ENCODE measurements around the gene OSM.

GRCh38 chr22:30267382-30268302 is 991 bp upstream of the OSM start:
- TF ChIP-seq POLR2AphosphoS5 (IDR thresholded peaks at IDR 0.05) (no peak), CTCF (IDR thresholded peaks at IDR 0.05) (no peak)
